HCT116 (cell line): ENCODE measurements around the gene ZSWIM6.

ENCODE experiments used
- CTCF ChIP-seq, 3 experiments: fragments of 200-600 bp in 1 of 3; sonication (generic) in 1 of 3; IDR thresholded peaks in 2 of 3; conservative IDR thresholded peaks in 1 of 3; 2 replicates each; pipeline ENCODE4 v1.5.1; 2012 to 2017; ENCODE audit warnings: low read depth in 2 of 3, low read length in 2 of 3, antibody characterized with exemption in 1 of 3, borderline replicate concordance in 1 of 3, control low read depth in 1 of 3, mild to moderate bottlenecking in 1 of 3, mixed read lengths in 1 of 3, mixed run types in 1 of 3, moderate library complexity in 1 of 3; ENCODE audit not compliant: insufficient read depth in 1 of 3
- POLR2A ChIP-seq: IDR thresholded peaks from 2 replicates; pipeline ENCODE4 v1.7.0; 2011; ENCODE audit warnings: borderline replicate concordance; ENCODE audit not compliant: insufficient read depth, insufficient read length; ENCODE audit errors: extremely low read depth

- TF ChIP-seq POLR2A (no peak), CTCF (IDR thresholded peaks at IDR 0.05 in 2 of 3, conservative IDR thresholded peaks at IDR 0.05 in 1 of 3; ENCODE audit: borderline replicate concordance in 1 of 3, insufficient read depth in 1 of 3, low read depth in 2 of 3, low read length in 2 of 3) (no peak)
Measured at GRCh38 chr5:61290791-61291210, 41.3 kb upstream of the ZSWIM6 start.
